LNCaP clone FGC (cell line): Measurements from ENCODE around the gene S1PR1.

Experiments
- DNase-seq: peaks from one replicate; pipeline ENCODE4 v3.0.0-alpha.2; 2011; ENCODE audit warnings: low read depth
- H3K4me3 ChIP-seq: 2 replicates; pipeline ENCODE4 v1.5.1; 2011; ENCODE audit warnings: mild to moderate bottlenecking, low read depth, low read length, control low read depth
- TF ChIP-seq, protein P1 (sequence below): IDR thresholded peaks from 2 replicates; pipeline ENCODE4 v1.5.1; 2012; ENCODE audit warnings: mild to moderate bottlenecking; ENCODE audit not compliant: control insufficient read depth, insufficient read depth; ENCODE audit errors: extremely low read depth

S1PR1 gene

DNA sequence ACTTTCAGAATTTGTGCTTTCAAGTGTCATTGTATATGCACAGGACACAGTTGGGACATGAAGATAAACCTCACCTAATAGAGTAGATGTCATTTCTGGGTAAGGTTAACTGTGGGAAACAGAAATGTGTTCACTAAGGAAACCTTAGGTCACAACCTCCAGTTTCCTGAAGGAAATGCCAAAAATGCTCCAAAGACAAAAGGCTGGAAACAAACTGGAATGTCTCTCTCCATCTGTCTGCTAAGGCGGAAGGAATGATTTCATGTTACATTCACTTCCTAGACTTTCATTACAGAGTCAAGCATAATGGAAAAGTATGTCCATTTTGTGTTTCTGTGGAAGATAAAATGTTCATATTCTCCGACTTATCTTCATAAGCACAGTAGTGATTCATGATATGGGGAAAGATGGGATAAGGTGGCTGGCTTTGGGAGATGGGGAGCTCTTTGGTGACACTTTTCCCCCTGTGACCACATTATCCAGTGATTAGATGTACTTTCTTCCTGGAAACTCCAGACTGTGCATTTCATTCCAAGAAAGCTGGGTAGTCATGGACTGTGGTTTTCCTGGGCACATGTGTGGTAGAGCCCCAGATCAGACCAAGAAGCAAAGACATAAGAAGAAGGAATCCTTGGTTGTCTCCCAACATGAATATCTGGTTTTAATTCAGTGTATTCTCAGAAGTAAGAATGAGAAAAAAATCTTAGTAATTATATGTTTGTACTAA lies 5.7 kb downstream of the S1PR1 start:
- no peak overlapping the region for H3K4me3 ChIP-seq
- TF ChIP-seq, protein P1, sequence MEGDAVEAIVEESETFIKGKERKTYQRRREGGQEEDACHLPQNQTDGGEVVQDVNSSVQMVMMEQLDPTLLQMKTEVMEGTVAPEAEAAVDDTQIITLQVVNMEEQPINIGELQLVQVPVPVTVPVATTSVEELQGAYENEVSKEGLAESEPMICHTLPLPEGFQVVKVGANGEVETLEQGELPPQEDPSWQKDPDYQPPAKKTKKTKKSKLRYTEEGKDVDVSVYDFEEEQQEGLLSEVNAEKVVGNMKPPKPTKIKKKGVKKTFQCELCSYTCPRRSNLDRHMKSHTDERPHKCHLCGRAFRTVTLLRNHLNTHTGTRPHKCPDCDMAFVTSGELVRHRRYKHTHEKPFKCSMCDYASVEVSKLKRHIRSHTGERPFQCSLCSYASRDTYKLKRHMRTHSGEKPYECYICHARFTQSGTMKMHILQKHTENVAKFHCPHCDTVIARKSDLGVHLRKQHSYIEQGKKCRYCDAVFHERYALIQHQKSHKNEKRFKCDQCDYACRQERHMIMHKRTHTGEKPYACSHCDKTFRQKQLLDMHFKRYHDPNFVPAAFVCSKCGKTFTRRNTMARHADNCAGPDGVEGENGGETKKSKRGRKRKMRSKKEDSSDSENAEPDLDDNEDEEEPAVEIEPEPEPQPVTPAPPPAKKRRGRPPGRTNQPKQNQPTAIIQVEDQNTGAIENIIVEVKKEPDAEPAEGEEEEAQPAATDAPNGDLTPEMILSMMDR = no peak
- no peak for DNase-seq

DNA sequence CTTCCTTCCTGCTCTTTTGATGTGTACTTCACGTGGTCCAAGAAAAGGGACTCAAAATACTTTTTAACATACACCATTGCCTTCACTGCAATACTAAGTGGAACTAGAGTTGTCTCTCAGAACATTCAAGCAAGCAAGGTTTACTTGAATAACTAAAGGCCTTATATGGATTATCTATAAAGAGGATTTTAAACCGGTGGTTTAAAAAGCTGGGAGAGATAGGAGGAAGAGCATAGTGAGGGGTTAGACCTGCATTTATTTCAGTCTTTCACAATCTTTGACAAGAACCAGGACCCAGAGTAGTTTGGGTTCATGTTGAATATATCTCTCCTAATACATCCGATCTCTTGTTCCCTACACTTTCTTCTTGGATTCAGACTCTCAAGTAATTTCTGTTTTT lies 6.9 kb downstream of the S1PR1 start:
- no peak overlapping the region for H3K4me3 ChIP-seq
- DNase-seq = no peak
- TF ChIP-seq, protein P1 = no peak

DNA sequence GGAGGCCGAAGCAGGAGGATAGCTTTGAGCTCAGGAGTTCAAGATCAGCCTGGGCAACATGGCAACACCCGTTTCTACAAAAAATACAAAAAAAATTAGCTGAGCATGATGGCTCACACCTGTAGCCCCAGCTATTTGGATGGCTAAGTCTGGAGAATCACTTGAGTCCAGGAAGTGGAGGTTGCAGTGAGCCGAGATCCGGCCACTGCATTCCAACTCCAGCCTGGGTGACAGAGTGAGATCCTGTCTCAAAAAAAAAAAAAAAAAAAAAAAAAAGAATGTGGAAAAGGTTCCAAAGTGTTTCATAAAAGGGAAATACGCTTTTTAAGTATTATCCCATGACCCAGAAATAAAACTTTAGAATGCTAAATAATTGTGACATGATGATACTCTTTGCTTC lies 8.0 kb downstream of the S1PR1 start:
- no peak overlapping the region for H3K4me3 ChIP-seq
- no peak for DNase-seq
- TF ChIP-seq, protein P1 = no peak

DNA sequence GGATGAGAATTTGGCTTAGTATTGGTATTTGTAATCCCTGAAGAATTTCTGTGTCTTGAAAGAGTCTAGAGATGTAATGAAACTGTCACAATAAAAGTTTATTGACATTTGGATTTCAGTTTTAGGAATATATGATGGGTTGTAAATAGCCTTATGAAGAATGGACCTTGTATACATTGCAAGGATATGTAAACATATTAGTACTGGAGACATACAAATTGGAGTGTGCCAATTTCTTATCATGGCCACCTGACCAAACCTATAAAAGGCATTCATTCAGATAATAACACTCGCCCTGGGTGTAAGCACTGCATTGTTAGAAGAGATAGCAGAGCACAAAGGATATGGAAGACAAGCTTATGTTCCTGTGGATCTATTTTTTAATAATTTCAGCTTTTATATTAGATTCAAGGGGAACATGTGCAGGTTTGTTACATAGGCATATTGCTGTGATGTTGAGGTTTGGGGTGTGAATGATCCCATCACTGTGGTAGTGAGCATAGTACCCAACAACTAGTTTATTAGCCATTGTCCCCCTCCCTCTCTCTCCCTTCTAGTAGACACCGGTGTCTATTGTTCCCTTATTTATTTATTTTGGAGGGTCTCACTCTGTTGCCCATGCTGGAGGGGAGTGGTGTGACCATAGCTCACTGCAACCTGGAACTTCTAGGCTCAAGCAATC lies 8.6 kb downstream of the S1PR1 start:
- DNase-seq = peak; percentile 97
- H3K4me3 ChIP-seq = no peak overlapping the region
- TF ChIP-seq, protein P1 = no peak

DNA sequence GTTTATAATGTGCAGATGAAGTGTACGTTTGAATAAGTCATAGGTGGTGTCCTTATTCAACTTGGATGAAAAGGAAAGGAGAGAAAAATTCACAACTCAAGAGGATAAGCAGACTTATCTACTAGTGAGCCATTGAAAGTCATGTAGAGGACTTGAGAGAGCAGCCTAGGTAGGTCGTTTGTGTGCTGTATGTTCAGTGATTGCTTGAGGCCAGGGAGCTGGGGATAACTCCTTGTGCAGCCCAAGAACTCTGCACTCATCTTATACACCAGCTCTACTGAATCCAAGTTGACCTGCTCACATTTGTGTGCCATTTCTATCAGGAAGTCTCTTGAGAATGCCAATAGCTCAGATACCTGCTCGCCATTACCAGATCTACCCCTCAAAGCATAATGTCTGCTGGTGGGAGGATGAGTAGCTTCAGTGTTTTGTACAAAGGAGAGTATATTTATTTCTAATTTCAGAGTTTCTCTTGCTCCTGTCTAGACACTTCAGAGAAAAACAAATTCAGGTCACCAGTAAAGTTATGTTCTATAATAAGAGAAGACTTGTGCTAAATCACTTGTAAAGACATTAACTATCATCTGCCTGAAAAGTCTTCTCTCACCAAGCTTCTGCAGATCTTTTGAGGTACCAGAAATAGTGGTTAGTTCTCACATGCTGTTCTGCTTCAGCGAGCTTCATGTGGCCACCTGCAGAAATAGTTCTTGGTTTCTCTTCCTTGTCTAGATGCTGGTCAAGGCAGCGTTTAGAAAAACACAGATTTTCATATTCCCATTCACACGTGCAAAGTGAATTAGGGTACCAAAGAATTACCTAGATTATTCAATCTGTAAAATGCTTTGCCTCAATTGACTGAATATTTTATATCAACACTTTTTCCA lies 10.8 kb downstream of the S1PR1 start:
- no peak for DNase-seq
- H3K4me3 ChIP-seq = no peak overlapping the region
- TF ChIP-seq, protein P1 = no peak

DNA sequence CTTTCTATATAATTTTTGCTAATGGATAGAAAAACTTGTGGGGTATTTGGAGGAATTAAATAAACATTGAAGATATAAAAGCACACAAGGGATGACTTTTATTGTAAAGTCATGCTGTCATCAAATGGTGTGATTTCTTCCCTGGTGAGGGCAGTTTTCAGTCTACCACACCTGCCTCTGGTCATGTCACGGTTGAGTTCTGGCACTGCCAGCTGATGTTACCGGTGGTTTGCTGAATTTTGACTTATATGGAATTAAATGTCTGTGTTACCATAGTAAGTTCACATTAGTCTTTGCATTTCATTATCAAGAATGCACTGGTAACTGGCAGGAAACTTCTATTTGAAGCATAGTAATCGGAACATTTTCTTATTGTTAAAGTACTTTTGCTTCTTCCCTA lies 13.4 kb downstream of the S1PR1 start:
- no peak overlapping the region for H3K4me3 ChIP-seq

More for the DNA sequence above, 13.4 kb downstream of the S1PR1 start:
- DNase-seq = no peak
- TF ChIP-seq, protein P1 = no peak
